Astrocyte (in vitro differentiated cells and primary cell): Measurements from ENCODE around the gene KCNIP2. TPM values are rescaled to one million over a fixed set of nuclear protein-coding genes. Genes with fewer than 3 reads are reported as not detected.

Experiments used
- DNase-seq: peaks from one replicate; pipeline ENCODE4 v3.0.0-alpha.2; 2010; ENCODE audit warnings: low read depth
- FAIRE-seq: peaks from 2 replicates; lab custom pipeline; 2011; peaks lifted over from hg19 to GRCh38; lab: Jason Lieb, UNC
- H2AFZ ChIP-seq: 2 replicates; pipeline ENCODE4 v1.6.0; 2012; ENCODE audit warnings: low read depth, low read length, inconsistent platforms
- H3K27ac ChIP-seq: 2 replicates; pipeline ENCODE4 v1.5.1; 2011; ENCODE audit warnings: low read depth, low read length, inconsistent platforms
- H3K27me3 ChIP-seq: 2 replicates; pipeline ENCODE4 v1.6.0; 2011; ENCODE audit warnings: low read length, inconsistent platforms; ENCODE audit not compliant: insufficient read depth
- H3K36me3 ChIP-seq: 2 replicates; pipeline ENCODE4 v1.5.1; 2011; ENCODE audit warnings: low read length, inconsistent platforms; ENCODE audit not compliant: insufficient read depth
- H3K4me1 ChIP-seq: 2 replicates; pipeline ENCODE4 v1.5.1; 2011; ENCODE audit warnings: low read length, inconsistent platforms; ENCODE audit not compliant: insufficient read depth
- H3K4me2 ChIP-seq: 2 replicates; pipeline ENCODE4 v1.6.0; 2012; ENCODE audit warnings: low read length, inconsistent platforms
- H3K4me3 ChIP-seq: 2 replicates; pipeline ENCODE4 v1.5.1; 2011; ENCODE audit warnings: low read depth, mild to moderate bottlenecking, low read length, inconsistent platforms; ENCODE audit not compliant: insufficient read depth
- H3K79me2 ChIP-seq: 2 replicates; pipeline ENCODE4 v1.6.0; 2012; ENCODE audit warnings: mild to moderate bottlenecking, low read length, inconsistent platforms; ENCODE audit not compliant: insufficient read depth
- H3K9ac ChIP-seq: 2 replicates; pipeline ENCODE4 v1.6.0; 2012; ENCODE audit warnings: mild to moderate bottlenecking, low read length, inconsistent platforms
- H3K9me3 ChIP-seq: 2 replicates; pipeline ENCODE4 v1.5.1; 2012; ENCODE audit warnings: low read depth, mild to moderate bottlenecking, low read length, inconsistent platforms; ENCODE audit not compliant: insufficient read depth
- H4K20me1 ChIP-seq: 2 replicates; pipeline ENCODE4 v1.6.0; 2012; ENCODE audit warnings: low read length, inconsistent platforms; ENCODE audit not compliant: insufficient read depth
- H3K27ac Mint-ChIP-seq: one replicate; pipeline ENCODE4 v1.8.0; 2021; ENCODE audit warnings: mild to moderate bottlenecking, mixed read lengths; ENCODE audit not compliant: unreplicated experiment
- H3K27me3 Mint-ChIP-seq: one replicate; pipeline ENCODE4 v1.8.0; 2021; ENCODE audit warnings: low read depth, mixed read lengths; ENCODE audit not compliant: unreplicated experiment
- H3K36me3 Mint-ChIP-seq: one replicate; pipeline ENCODE4 v1.8.0; 2021; ENCODE audit warnings: low read depth, mixed read lengths; ENCODE audit not compliant: unreplicated experiment
- H3K4me1 Mint-ChIP-seq: one replicate; pipeline ENCODE4 v1.8.0; 2021; ENCODE audit warnings: low read depth, mixed read lengths; ENCODE audit not compliant: unreplicated experiment
- H3K4me3 Mint-ChIP-seq: one replicate; pipeline ENCODE4 v1.8.0; 2021; ENCODE audit warnings: mild to moderate bottlenecking, moderate library complexity, mixed read lengths; ENCODE audit not compliant: unreplicated experiment
- H3K9me3 Mint-ChIP-seq: one replicate; pipeline ENCODE4 v1.8.0; 2021; ENCODE audit warnings: mild to moderate bottlenecking, mixed read lengths; ENCODE audit not compliant: unreplicated experiment
- EZH2 ChIP-seq: IDR thresholded peaks from 2 replicates; pipeline ENCODE4 v1.6.1; 2012; ENCODE audit warnings: mild to moderate bottlenecking, low read length, inconsistent platforms; ENCODE audit not compliant: insufficient read depth
- total RNA-seq: library from RNA; stranded (reverse); gene quantifications from 2 replicates; pipeline ENCODE4 v1.2.1, GENCODE V29; 2021
- TF ChIP-seq, protein P1 (sequence below): IDR thresholded peaks from 2 replicates; pipeline ENCODE4 v1.5.1; 2011; ENCODE audit warnings: low read depth, mild to moderate bottlenecking, inconsistent platforms, low read length, moderate library complexity; ENCODE audit not compliant: insufficient read depth

Gene KCNIP2
- total RNA-seq, 1 donor from 2014 or later = 2.5 TPM

DNA sequence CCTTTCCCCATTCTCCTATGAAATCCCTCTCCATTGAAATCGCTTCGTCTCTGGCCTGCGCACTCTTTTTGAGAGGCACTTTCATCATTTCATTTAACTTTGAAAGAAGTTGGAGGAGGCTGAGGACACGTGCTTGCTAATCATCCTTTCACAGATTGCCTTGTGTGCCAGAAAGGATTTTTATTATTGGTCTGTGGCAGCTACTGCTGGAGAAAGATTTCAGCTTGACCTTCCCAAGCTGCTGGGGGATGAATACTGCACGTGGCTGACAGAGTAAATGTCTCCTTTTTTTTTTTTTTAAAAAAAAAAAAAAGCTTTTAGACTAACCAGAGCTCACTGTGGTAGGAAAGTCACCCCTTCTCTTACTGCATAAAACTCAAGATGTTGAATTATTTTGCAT lies 44.2 kb upstream of the KCNIP2 start:
- no peak overlapping the region for H3K4me3 Mint-ChIP-seq
- DNase-seq (no peak), FAIRE-seq (no peak)
- H3K9me3 Mint-ChIP-seq = no peaks in the 10 kb centered on the region
- Histone ChIP-seq H2AFZ (no peak overlapping the region), H3K79me2 (no peaks in the 10 kb centered on the region), H3K9ac (no peak overlapping the region), H3K27me3 (no peaks in the 10 kb centered on the region), H4K20me1 (peaks cover 5% of the 10 kb centered on the region), H3K4me2 (no peak overlapping the region), H3K4me3 (no peak overlapping the region), H3K27ac (no peak overlapping the region), H3K36me3 (no peaks in the 10 kb centered on the region), H3K4me1 (no peaks in the 10 kb centered on the region), H3K9me3 (no peaks in the 10 kb centered on the region)
- no peaks in the 10 kb centered on the region for H3K27me3 Mint-ChIP-seq
- no peak overlapping the region for H3K27ac Mint-ChIP-seq
- peaks cover 8% of the 10 kb centered on the region for H3K4me1 Mint-ChIP-seq
- peaks cover 5% of the 10 kb centered on the region for H3K36me3 Mint-ChIP-seq
- no peak for TF ChIP-seq EZH2
- TF ChIP-seq, protein P1, sequence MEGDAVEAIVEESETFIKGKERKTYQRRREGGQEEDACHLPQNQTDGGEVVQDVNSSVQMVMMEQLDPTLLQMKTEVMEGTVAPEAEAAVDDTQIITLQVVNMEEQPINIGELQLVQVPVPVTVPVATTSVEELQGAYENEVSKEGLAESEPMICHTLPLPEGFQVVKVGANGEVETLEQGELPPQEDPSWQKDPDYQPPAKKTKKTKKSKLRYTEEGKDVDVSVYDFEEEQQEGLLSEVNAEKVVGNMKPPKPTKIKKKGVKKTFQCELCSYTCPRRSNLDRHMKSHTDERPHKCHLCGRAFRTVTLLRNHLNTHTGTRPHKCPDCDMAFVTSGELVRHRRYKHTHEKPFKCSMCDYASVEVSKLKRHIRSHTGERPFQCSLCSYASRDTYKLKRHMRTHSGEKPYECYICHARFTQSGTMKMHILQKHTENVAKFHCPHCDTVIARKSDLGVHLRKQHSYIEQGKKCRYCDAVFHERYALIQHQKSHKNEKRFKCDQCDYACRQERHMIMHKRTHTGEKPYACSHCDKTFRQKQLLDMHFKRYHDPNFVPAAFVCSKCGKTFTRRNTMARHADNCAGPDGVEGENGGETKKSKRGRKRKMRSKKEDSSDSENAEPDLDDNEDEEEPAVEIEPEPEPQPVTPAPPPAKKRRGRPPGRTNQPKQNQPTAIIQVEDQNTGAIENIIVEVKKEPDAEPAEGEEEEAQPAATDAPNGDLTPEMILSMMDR = no peak

DNA sequence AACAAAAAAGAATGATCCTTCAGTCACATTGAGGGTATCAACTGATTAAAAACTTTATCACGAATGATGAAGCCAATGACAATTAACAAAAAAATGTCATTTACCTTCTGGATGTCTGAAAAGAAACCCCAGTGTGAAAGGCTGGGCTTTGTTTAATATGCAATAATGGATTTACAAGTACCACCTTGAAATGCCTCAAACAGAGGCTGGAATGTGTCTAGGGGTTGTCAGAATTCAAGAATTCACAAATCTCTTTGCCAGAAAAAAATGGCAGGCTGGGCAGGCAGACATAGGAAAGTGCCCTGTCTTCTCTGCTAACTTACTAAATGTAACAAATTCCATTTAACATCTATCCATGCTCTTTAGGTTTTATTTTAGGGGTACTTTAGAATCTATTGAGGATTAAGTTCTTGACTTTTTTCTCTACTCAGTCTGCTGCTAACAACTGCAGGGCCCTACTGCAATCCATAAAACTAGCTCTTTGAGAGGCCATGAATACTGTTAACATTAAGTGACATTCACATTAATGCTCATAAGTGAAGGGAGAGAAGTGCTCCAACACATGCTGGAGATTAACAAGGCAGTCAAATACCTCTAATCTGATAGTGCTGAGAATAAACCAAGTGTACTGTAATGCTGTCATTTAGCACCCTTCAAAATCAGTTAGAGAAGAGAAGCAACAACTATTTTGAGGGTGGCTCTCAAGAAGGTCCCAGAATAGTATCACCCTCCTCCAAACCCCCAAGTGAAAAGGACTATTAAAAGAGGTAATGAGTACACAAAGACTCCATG lies 43.1 kb upstream of the KCNIP2 start:
- H3K27ac Mint-ChIP-seq = no peak overlapping the region
- no peaks in the 10 kb centered on the region for H3K9me3 Mint-ChIP-seq
- H3K9ac ChIP-seq = no peak overlapping the region
- no peaks in the 10 kb centered on the region for H3K4me1 ChIP-seq
- no peaks in the 10 kb centered on the region for H3K27me3 ChIP-seq
- no peak overlapping the region for H3K4me3 Mint-ChIP-seq
- H3K79me2 ChIP-seq = no peaks in the 10 kb centered on the region
- no peak overlapping the region for H3K4me3 ChIP-seq
- no peaks in the 10 kb centered on the region for H3K36me3 ChIP-seq
- no peak overlapping the region for H3K4me2 ChIP-seq
- TF ChIP-seq EZH2 = no peak
- TF ChIP-seq, protein P1 = no peak
- peaks cover 5% of the 10 kb centered on the region for H3K36me3 Mint-ChIP-seq
- no peak overlapping the region for H3K27ac ChIP-seq
- H2AFZ ChIP-seq = no peak overlapping the region
- H4K20me1 ChIP-seq = peaks cover 5% of the 10 kb centered on the region
- no peaks in the 10 kb centered on the region for H3K27me3 Mint-ChIP-seq
- peaks cover 6% of the 10 kb centered on the region for H3K4me1 Mint-ChIP-seq
- DNase-seq (no peak), FAIRE-seq (no peak)
- no peaks in the 10 kb centered on the region for H3K9me3 ChIP-seq
